Duodenal mucosa (tissue), 2 donors: ENCODE measurements around the gene MYO3B.
"Not testable (repeated sequence)": the region's sequence is repeated elsewhere in the genome, so short reads cannot be mapped to it uniquely, and the experiment has no call there.

ENCODE experiments used
- H3K27ac ChIP-seq: one replicate; pipeline ENCODE4 v1.7.0; 2013; ENCODE audit warnings: low read depth, low read length
- H3K27me3 ChIP-seq, 2 donors: one replicate each; pipeline ENCODE4 v1.7.0; 2013; ENCODE audit warnings: low read length in 2 of 2, control low read depth in 1 of 2; ENCODE audit not compliant: insufficient read depth in 2 of 2, control insufficient read depth in 1 of 2
- H3K36me3 ChIP-seq, 2 donors: one replicate each; pipeline ENCODE4 v1.7.0; 2013; ENCODE audit warnings: low read length in 2 of 2, control low read depth in 1 of 2; ENCODE audit not compliant: insufficient read depth in 2 of 2, control insufficient read depth in 1 of 2
- H3K4me1 ChIP-seq, 2 donors: one replicate each; pipeline ENCODE4 v1.7.0; 2013; ENCODE audit warnings: low read length in 2 of 2, control low read depth in 1 of 2; ENCODE audit not compliant: insufficient read depth in 2 of 2, control insufficient read depth in 1 of 2
- H3K4me3 ChIP-seq, 2 donors: one replicate each; pipeline ENCODE4 v1.7.0; 2013; ENCODE audit warnings: low read length in 2 of 2, low read depth in 1 of 2
- H3K9ac ChIP-seq, 2 donors: one replicate each; pipeline ENCODE4 v1.7.0; 2013; ENCODE audit warnings: low read length in 2 of 2, low read depth in 1 of 2
- H3K9me3 ChIP-seq, 2 donors: one replicate each; pipeline ENCODE4 v1.7.0; 2013; ENCODE audit warnings: low read length in 2 of 2, control low read depth in 1 of 2; ENCODE audit not compliant: control insufficient read depth in 1 of 2

MYO3B gene

GRCh38 chr2:170207901-170208300, 30.0 kb downstream of the MYO3B start:
- Histone ChIP-seq H3K9ac (no peak overlapping the region), H3K4me1 (no peaks in the 10 kb centered on the region), H3K9me3 (peaks cover 0 to 3% of the 10 kb centered on the region in 2 donors), H3K27ac (no peak overlapping the region), H3K27me3 (no peaks in the 10 kb centered on the region), H3K36me3 (no peaks in the 10 kb centered on the region), H3K4me3 (no peak overlapping the region)

- Histone ChIP-seq H3K9me3 (peaks cover 0 to 3% of the 10 kb centered on the region in 2 donors), H3K27ac (no peak overlapping the region), H3K36me3 (no peaks in the 10 kb centered on the region), H3K27me3 (no peaks in the 10 kb centered on the region), H3K4me3 (no peak overlapping the region), H3K4me1 (no peaks in the 10 kb centered on the region), H3K9ac (no peak overlapping the region)
Observed at GRCh38 chr2:170208967-170209366, 31.0 kb downstream of the MYO3B start.

GRCh38 chr2:170212625-170213280, 34.8 kb downstream of the MYO3B start:
- no peaks in the 10 kb centered on the region for H3K36me3 ChIP-seq
- H3K9me3 ChIP-seq = peaks cover 0 to 3% of the 10 kb centered on the region in 2 donors
- no peaks in the 10 kb centered on the region for H3K4me1 ChIP-seq
- H3K9ac ChIP-seq = no peak overlapping the region
- no peaks in the 10 kb centered on the region for H3K27me3 ChIP-seq
- no peak overlapping the region for H3K4me3 ChIP-seq
- H3K27ac ChIP-seq = no peak overlapping the region

- not testable (repeated sequence) for H3K27me3 ChIP-seq, H3K27ac ChIP-seq, H3K9ac ChIP-seq, H3K9me3 ChIP-seq, H3K4me3 ChIP-seq, H3K36me3 ChIP-seq, H3K4me1 ChIP-seq
Observed at GRCh38 chr2:170213281-170213625, 35.3 kb downstream of the MYO3B start.

GRCh38 chr2:170213651-170214050, 35.7 kb downstream of the MYO3B start:
- no peak overlapping the region for H3K9ac ChIP-seq
- H3K4me3 ChIP-seq = no peak overlapping the region
- H3K27me3 ChIP-seq = no peaks in the 10 kb centered on the region
- H3K36me3 ChIP-seq = no peaks in the 10 kb centered on the region
- peaks cover 0 to 4% of the 10 kb centered on the region in 2 donors for H3K4me1 ChIP-seq
- H3K27ac ChIP-seq = no peak overlapping the region
- no peaks in the 10 kb centered on the region for H3K9me3 ChIP-seq

GRCh38 chr2:170214309-170214948, 36.5 kb downstream of the MYO3B start:
- H3K27ac ChIP-seq = no peak overlapping the region
- no peaks in the 10 kb centered on the region for H3K36me3 ChIP-seq
- H3K27me3 ChIP-seq = no peaks in the 10 kb centered on the region
- H3K4me1 ChIP-seq = peaks cover 0 to 4% of the 10 kb centered on the region in 2 donors
- H3K4me3 ChIP-seq = no peak overlapping the region
- H3K9me3 ChIP-seq = no peaks in the 10 kb centered on the region
- no peak overlapping the region for H3K9ac ChIP-seq

GRCh38 chr2:170215021-170215420, 37.1 kb downstream of the MYO3B start:
- H3K4me1 ChIP-seq = peaks cover 0 to 4% of the 10 kb centered on the region in 2 donors

GRCh38 chr2:170216428-170216827, 38.5 kb downstream of the MYO3B start:
- no peaks in the 10 kb centered on the region for H3K27me3 ChIP-seq
- H3K9me3 ChIP-seq = no peaks in the 10 kb centered on the region
- H3K4me1 ChIP-seq = peaks cover 1 to 4% of the 10 kb centered on the region in 2 donors
- H3K9ac ChIP-seq = no peak overlapping the region
- H3K27ac ChIP-seq = no peak overlapping the region
- no peaks in the 10 kb centered on the region for H3K36me3 ChIP-seq
- no peak overlapping the region for H3K4me3 ChIP-seq

More at GRCh38 chr2:170215021-170215420, 37.1 kb downstream of the MYO3B start:
- Histone ChIP-seq H3K27me3 (no peaks in the 10 kb centered on the region), H3K27ac (no peak overlapping the region), H3K9ac (no peak overlapping the region), H3K9me3 (no peaks in the 10 kb centered on the region), H3K36me3 (no peaks in the 10 kb centered on the region), H3K4me3 (no peak overlapping the region)

GRCh38 chr2:170216981-170217380, 39.0 kb downstream of the MYO3B start:
- H3K4me3 ChIP-seq = no peak overlapping the region
- H3K27me3 ChIP-seq = no peaks in the 10 kb centered on the region
- H3K9ac ChIP-seq = no peak overlapping the region
- H3K4me1 ChIP-seq = peaks cover 3 to 4% of the 10 kb centered on the region in 2 donors
- no peaks in the 10 kb centered on the region for H3K9me3 ChIP-seq
- no peaks in the 10 kb centered on the region for H3K36me3 ChIP-seq
- H3K27ac ChIP-seq = peak overlapping the region; percentile 6

- Histone ChIP-seq H3K9me3 (no peaks in the 10 kb centered on the region), H3K36me3 (no peaks in the 10 kb centered on the region), H3K27ac (no peak overlapping the region)
Observed at GRCh38 chr2:170217778-170218251, 39.9 kb downstream of the MYO3B start.

More at GRCh38 chr2:170217778-170218251, 39.9 kb downstream of the MYO3B start:
- H3K4me1 ChIP-seq = peaks cover 3 to 4% of the 10 kb centered on the region in 2 donors
- H3K27me3 ChIP-seq = no peaks in the 10 kb centered on the region
- no peak overlapping the region for H3K9ac ChIP-seq
- H3K4me3 ChIP-seq = no peak overlapping the region
